ENCODE measurements around the gene SLC9A3.

GRCh38 chr5:466661-467310 lies 57.5 kb downstream of the SLC9A3 start:
- TF ChIP-seq CTCF (IDR thresholded peaks at IDR 0.05) (no peak), POLR2A (IDR thresholded peaks at IDR 0.05) (no peak), EP300 (IDR thresholded peaks at IDR 0.05) (no peak)
